HepG2 (cell line): ENCODE data around the gene HLF. TPM values are rescaled to one million over a fixed set of nuclear protein-coding genes. Genes with fewer than 3 reads are reported as not detected.

ENCODE experiments used
- ATAC-seq: fragments of 200-7000 bp; cut with Tn5 transposase; 3 replicates; pipeline ENCODE4 v1.9.1; 2020; ENCODE audit warnings: mild to moderate bottlenecking, moderate library complexity
- BruUV-seq: library from RNA; stranded (reverse); fragments of 400-500 nt; replicated peaks from 2 replicates; lab custom pipeline; 2021; lab: Mats Ljungman, UMichigan
- CTCF ChIA-PET: fragments of 300-600 bp; formaldehyde crosslinking; extraction: SDS; loops from one replicate; lab custom pipeline; 2021; ENCODE audit warnings: low total read pairs, inconsistent platforms, low intra/inter-chr PET ratio; lab: Yijun Ruan, JAX
- POLR2A ChIA-PET: fragments of 350-600 bp; sonication (Branson Sonifier 250); formaldehyde crosslinking; loops from one replicate; lab custom pipeline; 2020; ENCODE audit warnings: antibody characterized with exemption, inconsistent platforms; lab: Yijun Ruan, JAX
- DNase-seq: peaks from one replicate; pipeline ENCODE4 v3.0.0-alpha.2; 2015; ENCODE audit warnings: low spot score
- FAIRE-seq: peaks from 3 replicates; lab custom pipeline; 2011; peaks lifted over from hg19 to GRCh38; lab: Jason Lieb, UNC
- H2AFZ ChIP-seq: one replicate; pipeline ENCODE4 v1.6.1; 2011; ENCODE audit warnings: low read length, inconsistent platforms
- H3K27ac ChIP-seq: fragments of 300-600 bp; 3 replicates; pipeline ENCODE4 v1.8.0; 2011; ENCODE audit warnings: mixed run types, mild to moderate bottlenecking, mixed read lengths, low read length, inconsistent platforms; ENCODE audit not compliant: insufficient read depth; ENCODE audit errors: extremely low read length
- H3K27me3 ChIP-seq, 2 experiments: fragments of 200-600 bp in 1 of 2; 2 replicates in 1 of 2; 3 replicates in 1 of 2; pipeline versions ENCODE4 v1.6.0 to v1.8.0; 2011; ENCODE audit warnings: low read length in 2 of 2, mild to moderate bottlenecking in 2 of 2, moderate library complexity in 2 of 2, inconsistent platforms in 1 of 2; ENCODE audit not compliant: insufficient read depth in 2 of 2, control insufficient read depth in 1 of 2
- H3K36me3 ChIP-seq, 2 experiments: fragments of 200-600 bp in 1 of 2; replicated peaks in 1 of 2; 2 replicates in 1 of 2; 3 replicates in 1 of 2; pipeline versions ENCODE4 v1.5.1 to v1.8.0; 2011; ENCODE audit warnings: low read length in 2 of 2, inconsistent platforms in 1 of 2; ENCODE audit not compliant: insufficient read depth in 2 of 2, control insufficient read depth in 1 of 2
- H3K4me1 ChIP-seq: 2 replicates; pipeline ENCODE4 v1.5.1; 2012; ENCODE audit warnings: low read length, inconsistent platforms; ENCODE audit not compliant: insufficient read depth
- H3K4me2 ChIP-seq: 2 replicates; pipeline ENCODE4 v1.6.0; 2011; ENCODE audit warnings: low read depth, low read length, inconsistent platforms
- H3K4me3 ChIP-seq, 3 experiments: fragments of 200-600 bp in 1 of 3; sonication (generic), shearing (Covaris generic) in 1 of 3; replicated peaks in 1 of 3; 2 replicates each; pipeline ENCODE4 v1.5.1; 2011 to 2016; ENCODE audit warnings: low read length in 3 of 3, inconsistent platforms in 2 of 3, low read depth in 2 of 3, mild to moderate bottlenecking in 2 of 3, control low read depth in 1 of 3, mixed read lengths in 1 of 3; ENCODE audit not compliant: insufficient read depth in 1 of 3
- H3K79me2 ChIP-seq: one replicate; pipeline ENCODE4 v1.6.1; 2011; ENCODE audit warnings: low read length, inconsistent platforms; ENCODE audit not compliant: insufficient read depth
- H3K9ac ChIP-seq: 2 replicates; pipeline ENCODE4 v1.6.0; 2011; ENCODE audit warnings: mild to moderate bottlenecking, low read depth, low read length, inconsistent platforms; ENCODE audit not compliant: insufficient read depth
- H3K9me3 ChIP-seq: 2 replicates; pipeline ENCODE4 v1.5.1; 2012; ENCODE audit warnings: mild to moderate bottlenecking, low read length
- H4K20me1 ChIP-seq: 2 replicates; pipeline ENCODE4 v1.6.0; 2011; ENCODE audit warnings: inconsistent platforms, mild to moderate bottlenecking, low read length, moderate library complexity; ENCODE audit not compliant: insufficient read depth
- AGO1 ChIP-seq: fragments of 200-400 bp; formaldehyde crosslinking; IDR thresholded peaks from 2 replicates; pipeline ENCODE4 v1.6.1; 2017; ENCODE audit warnings: mild to moderate bottlenecking, low read depth, low read length, moderate library complexity; ENCODE audit not compliant: poor library complexity, severe bottlenecking
- AGO2 ChIP-seq: fragments of 200-400 bp; formaldehyde crosslinking; optimal IDR thresholded peaks from 2 replicates; pipeline ENCODE3; 2017; ENCODE audit warnings: mild to moderate bottlenecking, low read depth, low read length, moderate library complexity
- CREM ChIP-seq, 2 experiments: sonication (generic) in 1 of 2; formaldehyde crosslinking in 1 of 2; IDR thresholded peaks; 2 replicates each; pipeline versions ENCODE4 v1.4.0 to v1.6.1; 2016 to 2020; ENCODE audit warnings: antibody characterized with exemption in 1 of 2, mild to moderate bottlenecking in 1 of 2, missing genetic modification reagents in 1 of 2
- GATA4 ChIP-seq: sonication (generic); IDR thresholded peaks from 2 replicates; pipeline ENCODE4 v1.6.1; 2016; ENCODE audit warnings: antibody characterized with exemption, low read depth, borderline replicate concordance
- IKZF5 ChIP-seq: IDR thresholded peaks from 2 replicates; pipeline ENCODE4 v1.6.1; 2018; ENCODE audit warnings: missing genetic modification reagents, mild to moderate bottlenecking, missing compliant biosample characterization
- POLR2A ChIP-seq, 2 experiments: IDR thresholded peaks; 2 replicates each; pipeline ENCODE4 v1.6.1; 2011; ENCODE audit warnings: low read depth in 2 of 2, low read length in 2 of 2, mild to moderate bottlenecking in 1 of 2, moderate library complexity in 1 of 2; ENCODE audit not compliant: insufficient read depth in 1 of 2
- POLR2G ChIP-seq: fragments of 200-400 bp; formaldehyde crosslinking; IDR thresholded peaks from 2 replicates; pipeline ENCODE4 v1.6.1; 2018; ENCODE audit warnings: mild to moderate bottlenecking, low read depth, low read length, moderate library complexity
- PRPF4 ChIP-seq: fragments of 200-400 bp; formaldehyde crosslinking; IDR thresholded peaks from 2 replicates; pipeline ENCODE4 v1.6.1; 2016; ENCODE audit warnings: low read length, low read depth; ENCODE audit not compliant: poor library complexity, severe bottlenecking
- RBFOX2 ChIP-seq: fragments of 200-400 bp; formaldehyde crosslinking; IDR thresholded peaks from 2 replicates; pipeline ENCODE4 v1.6.1; 2017; ENCODE audit warnings: low read depth, mild to moderate bottlenecking, low read length
- RBM22 ChIP-seq: fragments of 200-400 bp; formaldehyde crosslinking; optimal IDR thresholded peaks from 2 replicates; pipeline ENCODE3; 2017; ENCODE audit warnings: mild to moderate bottlenecking, low read length, moderate library complexity
- TARDBP ChIP-seq: sonication (generic); formaldehyde crosslinking; IDR thresholded peaks from 2 replicates; pipeline ENCODE4 v1.8.0; 2022; ENCODE audit warnings: mild to moderate bottlenecking, missing genetic modification reagents
- TBX2 ChIP-seq: sonication (generic); formaldehyde crosslinking; IDR thresholded peaks from 2 replicates; pipeline ENCODE4 v1.5.0; 2020; ENCODE audit warnings: missing genetic modification reagents, mild to moderate bottlenecking, borderline replicate concordance
- ZBTB33 ChIP-seq: sonication (generic); formaldehyde crosslinking; IDR thresholded peaks from 2 replicates; pipeline ENCODE4 v1.4.0; 2020; ENCODE audit warnings: missing genetic modification reagents
- ZBTB38 ChIP-seq: sonication (generic); formaldehyde crosslinking; IDR thresholded peaks from 2 replicates; pipeline ENCODE4 v1.5.1; 2020; ENCODE audit warnings: mild to moderate bottlenecking, missing genetic modification reagents
- ZC3H4 ChIP-seq: sonication (generic); formaldehyde crosslinking; IDR thresholded peaks from 2 replicates; pipeline ENCODE4 v1.4.0; 2020; ENCODE audit warnings: missing genetic modification reagents, borderline replicate concordance
- ZNF431 ChIP-seq: sonication (generic); formaldehyde crosslinking; IDR thresholded peaks from 2 replicates; pipeline ENCODE4 v1.9.0; 2022; ENCODE audit warnings: missing genetic modification reagents, low read depth, mild to moderate bottlenecking, borderline replicate concordance
- ZNF496 ChIP-seq: sonication (generic); formaldehyde crosslinking; IDR thresholded peaks from 2 replicates; pipeline ENCODE4 v1.8.1; 2023; ENCODE audit warnings: mild to moderate bottlenecking, moderate library complexity, missing genetic modification reagents; ENCODE audit not compliant: insufficient replicate concordance
- WGBS: methylation state at CpG from one replicate; pipeline ENCODE4 v1.1.6; 2017; ENCODE audit warnings: low lambda C conversion rate; 5-methylcytosine and 5-hydroxymethylcytosine counted together
- in situ Hi-C: cut with HindIII; loops from 2 replicates; pipeline ENCODE4 v1.10.0; 2017; ENCODE audit warnings: low pct_unique_long_range_greater_than_20kb; ENCODE audit not compliant: extremely low pct_ligation_motif_present
- intact Hi-C: fragments of 100-400 bp; cut with micrococcal nuclease; formaldehyde crosslinking; loops from one replicate; pipeline ENCODE4 v1.10.0; 2022; ENCODE audit not compliant: unreplicated experiment
- polyA plus RNA-seq, 8 experiments: library from polyadenylated mRNA; depleted of rRNA in 3 of 8; stranded (reverse) in 7 of 8; unstranded in 1 of 8; fragments of >200 nt; fragmentation: Illumina TruSeq in 4 of 8; extraction: Trizol in 4 of 8; gene quantifications; 2 replicates each; pipeline versions ENCODE4 v1.2.1 to v1.2.3, GENCODE V29; 2011 to 2016; ENCODE audit warnings: low read depth in 4 of 8, missing spikeins in 1 of 8, mixed read lengths in 1 of 8; ENCODE audit not compliant: insufficient read depth in 1 of 8
- total RNA-seq, 5 experiments: library from RNA; depleted of rRNA; stranded (reverse); fragments of >200 nt; fragmentation: Illumina TruSeq; extraction: Trizol; gene quantifications; 2 replicates each; pipeline ENCODE4 v1.2.3, GENCODE V29; 2016; ENCODE audit warnings: low read depth in 1 of 5
- TF ChIP-seq, protein P1 (sequence below): sonication (generic); formaldehyde crosslinking; IDR thresholded peaks from 2 replicates; pipeline ENCODE4 v1.9.0; 2021; ENCODE audit warnings: missing genetic modification reagents, borderline replicate concordance

HLF gene
- total and polyA plus RNA-seq, 2 of the 13 experiments (the other 11 are each of a cell fraction or from before 2014, with no cell fraction given): 202 to 346 TPM

DNA sequence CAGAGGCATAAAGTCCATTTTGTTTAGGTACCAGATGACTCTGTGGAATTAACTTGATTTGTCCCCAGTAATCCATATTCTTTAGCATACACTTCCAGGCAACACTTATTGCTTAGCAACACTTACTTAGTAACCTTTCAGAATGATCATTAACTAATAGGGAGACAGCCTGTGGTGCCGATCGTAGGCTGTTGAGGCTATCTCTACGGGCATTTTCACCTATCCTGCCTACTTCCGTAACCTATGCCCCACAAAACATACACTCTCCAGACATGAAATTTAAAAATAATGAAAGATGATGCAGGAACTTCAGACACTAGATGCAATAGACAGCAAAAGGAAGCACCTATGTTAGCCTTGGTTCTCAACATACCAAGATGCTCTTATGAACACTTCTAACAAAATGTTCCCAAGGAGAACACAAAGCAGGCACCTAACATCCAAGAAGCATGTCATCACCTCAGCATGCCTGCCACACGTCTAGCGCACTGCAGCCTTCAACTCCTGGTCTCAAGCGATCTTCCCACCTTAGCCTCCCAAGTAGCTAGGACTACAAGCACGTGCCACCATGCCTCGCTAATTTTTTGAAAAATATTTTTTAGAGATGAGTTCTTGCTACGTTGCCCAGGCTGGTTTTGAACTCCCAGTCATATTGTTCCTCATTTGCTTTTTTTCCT lies 34.5 kb downstream of the HLF start:
- CTCF ChIA-PET: no interaction called here
- H2AFZ ChIP-seq: no peak overlapping the region
- H3K9ac ChIP-seq: no peak overlapping the region
- H3K36me3 ChIP-seq: peaks cover 26 to 75% of the 10 kb centered on the region in 2 experiments
- H4K20me1 ChIP-seq: peaks cover 50% of the 10 kb centered on the region
- 95% methylated on average over 10 of the region's 10 CpGs for WGBS
- H3K4me1 ChIP-seq: peaks cover 100% of the 10 kb centered on the region
- in situ Hi-C loops: no loop called here
- peak overlapping the region; percentile 86 for H3K27ac ChIP-seq
- no peak overlapping the region for H3K4me3 ChIP-seq
- H3K4me2 ChIP-seq: no peak overlapping the region; the same call in 1 of the 2 replicates
- BruUV-seq: no TSS peak
- FAIRE-seq (no peak), DNase-seq (no peak), ATAC-seq (no peak)
- intact Hi-C loops: no loop called here
- POLR2A ChIA-PET: interaction anchor here (1.9 to 5.7 kb wide), 2 partner anchors 14 to 61 kb away, joined by 5 to 43 read pairs; no protein-coding TSS in a partner anchor
- no peaks in the 10 kb centered on the region for H3K27me3 ChIP-seq
- H3K79me2 ChIP-seq: peaks cover 100% of the 10 kb centered on the region
- H3K9me3 ChIP-seq: no peaks in the 10 kb centered on the region
- TF ChIP-seq ZBTB38 (CRISPR knock-in tag): peak; percentile 47; the same call in 1 of the 2 replicates
- TF ChIP-seq POLR2G: peak; percentile 54
- TF ChIP-seq, protein P1, sequence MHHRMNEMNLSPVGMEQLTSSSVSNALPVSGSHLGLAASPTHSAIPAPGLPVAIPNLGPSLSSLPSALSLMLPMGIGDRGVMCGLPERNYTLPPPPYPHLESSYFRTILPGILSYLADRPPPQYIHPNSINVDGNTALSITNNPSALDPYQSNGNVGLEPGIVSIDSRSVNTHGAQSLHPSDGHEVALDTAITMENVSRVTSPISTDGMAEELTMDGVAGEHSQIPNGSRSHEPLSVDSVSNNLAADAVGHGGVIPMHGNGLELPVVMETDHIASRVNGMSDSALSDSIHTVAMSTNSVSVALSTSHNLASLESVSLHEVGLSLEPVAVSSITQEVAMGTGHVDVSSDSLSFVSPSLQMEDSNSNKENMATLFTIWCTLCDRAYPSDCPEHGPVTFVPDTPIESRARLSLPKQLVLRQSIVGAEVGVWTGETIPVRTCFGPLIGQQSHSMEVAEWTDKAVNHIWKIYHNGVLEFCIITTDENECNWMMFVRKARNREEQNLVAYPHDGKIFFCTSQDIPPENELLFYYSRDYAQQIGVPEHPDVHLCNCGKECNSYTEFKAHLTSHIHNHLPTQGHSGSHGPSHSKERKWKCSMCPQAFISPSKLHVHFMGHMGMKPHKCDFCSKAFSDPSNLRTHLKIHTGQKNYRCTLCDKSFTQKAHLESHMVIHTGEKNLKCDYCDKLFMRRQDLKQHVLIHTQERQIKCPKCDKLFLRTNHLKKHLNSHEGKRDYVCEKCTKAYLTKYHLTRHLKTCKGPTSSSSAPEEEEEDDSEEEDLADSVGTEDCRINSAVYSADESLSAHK (CRISPR knock-in tag): no peak
- peak; percentile 87 for TF ChIP-seq ZC3H4 (CRISPR knock-in tag)
- peak; percentile 38; the same call in 1 of the 2 replicates for TF ChIP-seq RBFOX2
- TF ChIP-seq TBX2 (CRISPR knock-in tag): no peak
- no peak for TF ChIP-seq CREM (IDR thresholded peaks at IDR 0.05)
- TF ChIP-seq CREM (CRISPR knock-in tag; IDR thresholded peaks at IDR 0.05): no peak
- no peak for TF ChIP-seq ZNF496 (CRISPR knock-in tag)
- 0 out of 2 replicates have a peak, but pooled peaks have one; percentile 33 for TF ChIP-seq TARDBP
- TF ChIP-seq PRPF4: peak; percentile 8
- TF ChIP-seq POLR2A (IDR thresholded peaks at IDR 0.05; ENCODE audit: insufficient read depth in 1 of 2, low read depth in 2 of 2, low read length in 2 of 2): peak; percentile 34 to 56; a peak in 2 of 4 replicates
- peak; percentile 93 for TF ChIP-seq RBM22
- TF ChIP-seq AGO1: no peak
- TF ChIP-seq IKZF5: 0 out of 2 replicates have a peak, but pooled peaks have one; percentile 12
- 0 out of 2 replicates have a peak, but pooled peaks have one; percentile 15 for TF ChIP-seq GATA4
- TF ChIP-seq ZBTB33 (CRISPR knock-in tag): peak; percentile 82
- TF ChIP-seq ZNF431: 0 out of 2 replicates have a peak, but pooled peaks have one; percentile 55
- TF ChIP-seq AGO2: peak; percentile 49
